ENCODE results near the gene EXOC3.

Gene EXOC3

DNA sequence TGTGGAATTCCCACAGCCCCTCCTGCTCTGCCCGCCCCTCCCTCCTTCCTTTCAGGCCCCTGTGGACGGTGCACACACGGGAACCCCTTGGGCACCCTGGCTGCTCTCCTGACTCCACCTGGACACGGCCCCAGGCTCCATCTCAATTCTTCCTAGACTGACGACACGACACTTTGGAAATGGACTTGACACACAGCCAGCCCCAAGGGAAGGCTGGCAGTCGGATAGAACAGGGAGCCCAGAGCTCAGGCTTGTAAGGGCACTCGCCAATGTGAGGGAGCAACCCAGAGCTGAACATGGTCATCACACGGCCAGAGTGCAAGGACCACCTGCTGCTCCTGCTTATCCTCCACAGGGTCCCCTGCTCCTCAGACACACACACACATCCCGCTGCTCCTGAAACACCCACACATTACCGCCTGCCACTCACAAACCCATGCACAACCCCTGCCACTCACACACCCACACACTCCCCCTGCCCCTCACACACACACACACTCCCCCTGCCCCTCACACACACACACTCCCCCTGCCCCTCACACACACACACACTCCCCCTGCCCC, 72.4 kb downstream of the EXOC3 start:
- TF ChIP-seq, protein P1, sequence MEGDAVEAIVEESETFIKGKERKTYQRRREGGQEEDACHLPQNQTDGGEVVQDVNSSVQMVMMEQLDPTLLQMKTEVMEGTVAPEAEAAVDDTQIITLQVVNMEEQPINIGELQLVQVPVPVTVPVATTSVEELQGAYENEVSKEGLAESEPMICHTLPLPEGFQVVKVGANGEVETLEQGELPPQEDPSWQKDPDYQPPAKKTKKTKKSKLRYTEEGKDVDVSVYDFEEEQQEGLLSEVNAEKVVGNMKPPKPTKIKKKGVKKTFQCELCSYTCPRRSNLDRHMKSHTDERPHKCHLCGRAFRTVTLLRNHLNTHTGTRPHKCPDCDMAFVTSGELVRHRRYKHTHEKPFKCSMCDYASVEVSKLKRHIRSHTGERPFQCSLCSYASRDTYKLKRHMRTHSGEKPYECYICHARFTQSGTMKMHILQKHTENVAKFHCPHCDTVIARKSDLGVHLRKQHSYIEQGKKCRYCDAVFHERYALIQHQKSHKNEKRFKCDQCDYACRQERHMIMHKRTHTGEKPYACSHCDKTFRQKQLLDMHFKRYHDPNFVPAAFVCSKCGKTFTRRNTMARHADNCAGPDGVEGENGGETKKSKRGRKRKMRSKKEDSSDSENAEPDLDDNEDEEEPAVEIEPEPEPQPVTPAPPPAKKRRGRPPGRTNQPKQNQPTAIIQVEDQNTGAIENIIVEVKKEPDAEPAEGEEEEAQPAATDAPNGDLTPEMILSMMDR (IDR thresholded peaks at IDR 0.05; ENCODE audit: insufficient read depth, low read depth, low read length, missing control alignments): no peak
- no peak overlapping the region for H3K4me3 ChIP-seq (ENCODE audit: low read depth, low read length)
- no peak for DNase-seq (ENCODE audit: low read depth)

DNA sequence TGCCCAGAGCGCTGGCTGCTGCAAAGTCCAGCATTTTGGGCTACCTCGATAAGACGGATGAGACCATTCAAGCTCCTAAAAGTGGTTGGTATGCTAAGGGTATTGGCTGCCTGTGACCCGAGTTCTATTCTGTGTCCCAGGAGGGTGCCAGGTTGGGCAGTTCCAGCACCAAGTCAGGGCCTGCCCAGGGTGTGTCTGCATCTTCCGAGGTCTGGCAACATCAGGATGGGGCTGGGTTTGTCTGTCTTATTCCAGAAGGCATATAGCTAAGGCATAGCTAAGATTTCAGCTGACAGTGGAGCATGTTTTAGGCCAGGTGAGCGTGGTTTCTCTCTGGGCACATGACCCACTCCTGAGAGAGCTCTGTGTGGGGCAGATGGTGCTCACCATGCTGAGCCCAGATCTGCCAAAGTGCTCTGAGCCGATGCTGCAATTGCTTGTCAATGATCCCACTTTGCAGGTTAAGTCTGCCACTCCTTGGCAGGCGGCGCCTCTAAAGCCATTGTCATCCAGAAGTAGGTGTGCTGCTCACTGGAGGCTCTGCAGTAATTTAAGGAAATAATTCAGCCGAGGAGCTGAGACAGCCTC, 73.5 kb downstream of the EXOC3 start:
- DNase-seq (ENCODE audit: low read depth): no peak
- no peak overlapping the region for H3K4me3 ChIP-seq (ENCODE audit: low read depth, low read length)
- TF ChIP-seq, protein P1 (IDR thresholded peaks at IDR 0.05; ENCODE audit: insufficient read depth, low read depth, low read length, missing control alignments): no peak
